Stimulated activated CD8-positive, alpha-beta memory T cell treated with anti-CD3 and anti-CD28 coated beads, Interleukin-15, amount 100 ng/mL, for 24 hours (primary cell): ENCODE data around the gene KIAA1671.
A peak's percentile ranks its signal among the peaks of the same experiment; 100 is the strongest.
"Not testable (repeated sequence)": the region's sequence is repeated elsewhere in the genome, so short reads cannot be mapped to it uniquely, and the experiment has no call there.

Experiments
- DNase-seq: peaks from one replicate; pipeline ENCODE4 v3.0.0-alpha.2; 2020; ENCODE audit warnings: low read depth

KIAA1671 gene

DNA sequence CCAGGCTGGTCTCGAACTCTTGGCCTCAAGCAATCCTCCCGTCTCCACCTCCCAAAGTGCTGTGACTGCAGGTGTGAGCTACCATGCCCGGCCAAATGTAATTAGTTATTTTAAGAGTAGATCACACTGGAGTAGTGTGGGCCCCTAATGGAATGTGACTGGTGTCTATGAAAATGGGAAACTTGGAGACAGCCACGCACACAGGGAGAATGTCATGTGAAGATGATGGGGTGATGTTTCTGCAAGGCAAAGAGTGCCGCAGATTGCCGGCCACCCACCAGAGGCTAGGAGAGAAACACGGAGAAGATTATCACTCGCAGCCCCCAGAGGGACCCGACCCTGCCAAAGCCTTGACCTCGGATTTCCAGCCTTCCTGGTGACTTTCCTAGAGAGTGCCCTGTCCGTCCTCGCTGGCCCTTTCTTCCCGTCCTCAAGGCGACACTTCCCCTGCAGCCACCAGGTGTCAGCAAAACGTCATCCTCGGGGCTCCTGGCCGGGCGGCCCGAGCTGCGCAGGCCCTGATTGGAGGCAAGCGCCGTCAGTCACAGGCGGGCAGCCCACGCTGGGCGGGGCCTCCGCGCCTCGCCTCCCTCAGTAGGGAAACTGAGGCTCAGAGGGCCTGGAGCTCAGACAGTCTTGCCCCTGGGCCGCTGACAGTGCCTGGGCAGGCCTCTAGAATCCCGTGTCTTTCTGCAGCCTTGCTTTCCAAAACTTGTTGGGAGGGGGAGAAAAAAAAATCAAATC is 283.2 kb downstream of the KIAA1671 start:
- peak; percentile 36 for DNase-seq

DNA sequence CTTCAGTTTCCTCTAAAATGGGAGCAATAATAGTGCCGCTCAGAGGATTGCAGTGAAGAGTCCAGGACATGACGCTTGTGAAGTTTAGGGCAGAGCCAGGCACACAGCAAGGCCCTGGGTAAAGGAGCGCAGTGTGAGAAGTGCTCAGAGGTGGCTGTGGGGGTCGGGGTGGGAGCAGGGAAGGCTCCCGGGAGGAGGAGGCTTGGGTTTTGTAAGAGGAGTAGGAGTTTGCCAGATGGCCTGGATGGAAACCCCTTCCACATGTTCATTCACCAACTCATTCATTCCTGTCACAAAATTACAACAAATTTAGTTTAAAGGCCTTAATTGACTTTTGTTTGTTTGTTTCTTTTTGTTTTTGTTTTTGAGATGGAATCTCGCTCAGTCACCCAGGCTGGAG is 283.9 kb downstream of the KIAA1671 start:
- DNase-seq: no peak

DNA sequence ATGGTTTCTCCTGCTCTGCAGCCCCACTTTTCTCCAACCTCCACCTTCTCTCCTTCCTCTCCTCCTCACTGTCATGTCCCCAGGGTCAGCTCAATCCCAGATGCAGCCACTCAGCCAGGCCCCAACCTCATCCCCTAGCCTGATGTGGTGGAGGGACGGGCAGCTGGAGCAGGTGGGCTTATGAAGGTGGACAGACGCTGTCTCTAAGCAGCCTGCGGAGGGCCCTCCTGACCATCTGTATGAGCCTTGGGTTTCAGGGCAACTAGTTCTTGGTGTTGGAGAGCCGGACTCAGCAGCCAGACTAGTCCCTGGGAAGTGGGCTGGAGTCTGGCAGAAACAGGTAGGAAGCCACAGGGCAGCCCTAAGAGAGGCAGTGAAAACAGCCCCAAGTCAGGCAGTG is 285.0 kb downstream of the KIAA1671 start:
- no peak for DNase-seq

DNA sequence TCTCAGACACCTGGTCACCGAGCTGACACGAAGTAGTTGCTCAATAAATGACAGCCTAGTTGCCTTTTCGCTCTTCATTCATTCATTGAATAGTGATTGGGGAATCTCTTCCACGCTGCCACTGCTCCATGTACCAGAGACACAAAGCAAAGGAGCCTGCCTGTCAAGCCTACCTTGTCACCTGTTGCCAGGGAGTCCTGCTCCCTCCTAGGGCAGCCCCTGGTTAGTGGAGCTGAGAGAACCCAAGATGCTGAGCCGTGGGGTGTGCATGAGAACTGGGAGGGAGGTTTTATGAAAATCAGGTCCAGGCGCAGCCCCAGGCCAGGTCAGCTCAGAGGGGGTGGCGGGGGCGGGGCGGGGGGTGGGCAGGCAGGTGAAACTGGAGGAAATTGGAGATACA is 285.5 kb downstream of the KIAA1671 start:
- DNase-seq: not testable (repeated sequence)
